HepG2 (cell line): ENCODE results near the gene ZFAND4. TPM values are rescaled to one million over a fixed set of nuclear protein-coding genes. Genes with fewer than 3 reads are reported as not detected.

Experiments used
- AKNA ChIP-seq: sonication (generic); formaldehyde crosslinking; IDR thresholded peaks from 2 replicates; pipeline ENCODE4 v1.4.0; 2020; ENCODE audit warnings: missing genetic modification reagents, borderline replicate concordance
- ARID5B ChIP-seq: IDR thresholded peaks from 2 replicates; pipeline ENCODE4 v1.4.0; 2020; ENCODE audit warnings: mild to moderate bottlenecking, missing genetic modification reagents
- ATF4 ChIP-seq, 2 experiments: fragments of 450-650 bp in 1 of 2; sonication (generic) in 1 of 2; formaldehyde crosslinking; IDR thresholded peaks; 2 replicates each; pipeline versions ENCODE4 v1.5.0 to v1.8.0; 2020 to 2022; ENCODE audit warnings: mild to moderate bottlenecking in 1 of 2, missing genetic modification reagents in 1 of 2
- BCL6 ChIP-seq: IDR thresholded peaks from 2 replicates; pipeline ENCODE4 v1.6.1; 2016; ENCODE audit warnings: missing genetic modification reagents, missing compliant biosample characterization
- CHD4 ChIP-seq: fragments of 200-600 bp; sonication (generic); IDR thresholded peaks from 2 replicates; pipeline ENCODE4 v1.7.0; 2017; ENCODE audit warnings: mild to moderate bottlenecking, low read length, borderline replicate concordance
- ELF4 ChIP-seq: sonication (generic); formaldehyde crosslinking; IDR thresholded peaks from 2 replicates; pipeline ENCODE4 v1.5.0; 2020; ENCODE audit warnings: missing genetic modification reagents, mild to moderate bottlenecking, moderate library complexity, borderline replicate concordance
- FOXJ3 ChIP-seq: sonication (generic); formaldehyde crosslinking; IDR thresholded peaks from 2 replicates; pipeline ENCODE4 v1.4.0; 2020; ENCODE audit warnings: missing genetic modification reagents, mild to moderate bottlenecking, borderline replicate concordance
- HMG20A ChIP-seq: IDR thresholded peaks from 2 replicates; pipeline ENCODE4 v1.6.1; 2016; ENCODE audit warnings: borderline replicate concordance
- MAX ChIP-seq: IDR thresholded peaks from 2 replicates; pipeline ENCODE4 v1.6.1; 2012; ENCODE audit warnings: inconsistent platforms
- MIER3 ChIP-seq: IDR thresholded peaks from 2 replicates; pipeline ENCODE4 v1.6.1; 2016; ENCODE audit warnings: missing compliant biosample characterization, borderline replicate concordance
- NCOR1 ChIP-seq: fragments of 200-600 bp; sonication (generic); IDR thresholded peaks from 2 replicates; pipeline ENCODE4 v1.7.0; 2017; ENCODE audit warnings: antibody characterized with exemption, low read length, borderline replicate concordance
- SAP130 ChIP-seq: IDR thresholded peaks from 2 replicates; pipeline ENCODE4 v1.6.1; 2016; ENCODE audit warnings: low read depth
- SOX5 ChIP-seq: IDR thresholded peaks from 2 replicates; pipeline ENCODE4 v1.6.1; 2016; ENCODE audit warnings: borderline replicate concordance
- TBX3 ChIP-seq: fragments of 450-650 bp; IDR thresholded peaks from 2 replicates; pipeline ENCODE4 v1.6.1; 2017; ENCODE audit warnings: antibody characterized with exemption, mild to moderate bottlenecking, inconsistent platforms, borderline replicate concordance
- ZNF33B ChIP-seq: sonication (generic); formaldehyde crosslinking; IDR thresholded peaks from 2 replicates; pipeline ENCODE4 v1.5.1; 2020; ENCODE audit warnings: mild to moderate bottlenecking, missing genetic modification reagents
- ZNF367 ChIP-seq: sonication (generic); formaldehyde crosslinking; IDR thresholded peaks from 2 replicates; pipeline ENCODE4 v1.4.0; 2020; ENCODE audit warnings: missing genetic modification reagents, borderline replicate concordance
- ZNF784 ChIP-seq: sonication (generic); formaldehyde crosslinking; IDR thresholded peaks from 2 replicates; pipeline ENCODE4 v1.5.1; 2020; ENCODE audit warnings: missing genetic modification reagents, mild to moderate bottlenecking, borderline replicate concordance
- polyA plus RNA-seq, 8 experiments: library from polyadenylated mRNA; depleted of rRNA in 3 of 8; stranded (reverse) in 7 of 8; unstranded in 1 of 8; fragments of >200 nt; fragmentation: Illumina TruSeq in 4 of 8; extraction: Trizol in 4 of 8; gene quantifications; 2 replicates each; pipeline versions ENCODE4 v1.2.1 to v1.2.3, GENCODE V29; 2011 to 2016; ENCODE audit warnings: low read depth in 4 of 8, missing spikeins in 1 of 8, mixed read lengths in 1 of 8; ENCODE audit not compliant: insufficient read depth in 1 of 8
- total RNA-seq, 5 experiments: library from RNA; depleted of rRNA; stranded (reverse); fragments of >200 nt; fragmentation: Illumina TruSeq; extraction: Trizol; gene quantifications; 2 replicates each; pipeline ENCODE4 v1.2.3, GENCODE V29; 2016; ENCODE audit warnings: low read depth in 1 of 5

Gene ZFAND4
- total and polyA plus RNA-seq, 2 of the 13 experiments (the other 11 are each of a cell fraction or from before 2014, with no cell fraction given) = 2.9 to 9.2 TPM

GRCh38 chr10:45575966-45576597, 96.5 kb downstream of the ZFAND4 start (continued):
- TF ChIP-seq ZNF33B (CRISPR knock-in tag) (no peak), HMG20A (CRISPR knock-in tag) (peak; percentile 74; the same call in 1 of the 2 replicates), TBX3 (peak; percentile 46; the same call in 1 of the 2 replicates), CHD4 (peak; percentile 87; the same call in 1 of the 2 replicates), ZNF784 (no peak), MAX (no peak), ARID5B (peak; percentile 81), MIER3 (CRISPR knock-in tag) (peak; percentile 63; the same call in 1 of the 2 replicates), AKNA (CRISPR knock-in tag) (no peak), ATF4 (CRISPR knock-in tag; IDR thresholded peaks at IDR 0.05) (peak in 1 of 2 experiments; percentile 21; a peak in 1 of 4 replicates), SOX5 (CRISPR knock-in tag) (peak; percentile 83), BCL6 (CRISPR knock-in tag) (peak; percentile 34; the same call in 1 of the 2 replicates), FOXJ3 (peak; percentile 34; the same call in 1 of the 2 replicates), ELF4 (no peak), SAP130 (CRISPR knock-in tag) (peak; percentile 62), NCOR1 (peak; percentile 84; the same call in 1 of the 2 replicates), ZNF367 (CRISPR knock-in tag) (no peak)
